Astrocyte of the hippocampus (primary cell): ENCODE results near the gene SAE1.

Experiments
- DNase-seq: peaks from one replicate; pipeline ENCODE4 v3.0.0; 2011; ENCODE audit warnings: low read depth, low spot score

The SAE1 gene

GRCh38 chr19:47106821-47107201 is 23.8 kb upstream of the SAE1 start:
- peak; percentile 33 for DNase-seq

DNA sequence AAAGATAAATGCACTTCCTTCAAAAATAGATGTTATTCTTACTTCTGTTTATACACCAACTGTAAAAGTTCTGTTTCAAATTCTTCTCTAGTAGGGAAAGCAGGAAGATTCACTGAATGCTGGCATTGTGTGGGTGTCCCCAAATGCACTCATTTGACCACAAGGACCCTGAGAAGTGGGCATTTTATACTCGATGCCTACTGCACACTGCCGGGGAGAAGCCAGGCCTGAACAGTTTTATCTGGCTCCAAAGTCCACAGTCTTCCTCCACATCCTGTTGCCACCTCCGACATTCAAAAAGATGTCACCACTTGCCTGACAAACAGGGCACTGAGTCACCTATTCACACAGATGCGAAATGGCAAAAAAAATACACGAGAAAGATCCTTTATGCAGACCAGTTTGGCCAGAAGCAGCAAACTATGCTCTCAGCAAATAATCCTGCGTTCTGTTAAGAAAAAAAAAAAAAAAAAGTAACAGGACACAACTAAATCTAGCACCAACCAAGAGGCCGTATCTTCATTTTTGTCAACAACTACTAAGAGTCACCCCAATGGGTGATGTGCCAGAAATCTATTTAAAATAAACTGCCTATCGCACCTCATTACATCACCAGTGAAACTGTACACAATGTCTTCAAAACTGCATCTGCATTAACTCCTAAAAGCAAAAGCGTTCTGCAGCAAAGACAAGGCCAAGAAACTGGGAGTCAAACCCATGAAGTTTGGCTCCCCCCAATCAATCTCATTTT is 23.3 kb upstream of the SAE1 start:
- DNase-seq: peak; percentile 31

- DNase-seq: peak; percentile 67
Observed at GRCh38 chr19:47107953-47108746, 22.5 kb upstream of the SAE1 start.

- DNase-seq: no peak
Observed at GRCh38 chr19:47109177-47109540, 21.5 kb upstream of the SAE1 start.

DNA sequence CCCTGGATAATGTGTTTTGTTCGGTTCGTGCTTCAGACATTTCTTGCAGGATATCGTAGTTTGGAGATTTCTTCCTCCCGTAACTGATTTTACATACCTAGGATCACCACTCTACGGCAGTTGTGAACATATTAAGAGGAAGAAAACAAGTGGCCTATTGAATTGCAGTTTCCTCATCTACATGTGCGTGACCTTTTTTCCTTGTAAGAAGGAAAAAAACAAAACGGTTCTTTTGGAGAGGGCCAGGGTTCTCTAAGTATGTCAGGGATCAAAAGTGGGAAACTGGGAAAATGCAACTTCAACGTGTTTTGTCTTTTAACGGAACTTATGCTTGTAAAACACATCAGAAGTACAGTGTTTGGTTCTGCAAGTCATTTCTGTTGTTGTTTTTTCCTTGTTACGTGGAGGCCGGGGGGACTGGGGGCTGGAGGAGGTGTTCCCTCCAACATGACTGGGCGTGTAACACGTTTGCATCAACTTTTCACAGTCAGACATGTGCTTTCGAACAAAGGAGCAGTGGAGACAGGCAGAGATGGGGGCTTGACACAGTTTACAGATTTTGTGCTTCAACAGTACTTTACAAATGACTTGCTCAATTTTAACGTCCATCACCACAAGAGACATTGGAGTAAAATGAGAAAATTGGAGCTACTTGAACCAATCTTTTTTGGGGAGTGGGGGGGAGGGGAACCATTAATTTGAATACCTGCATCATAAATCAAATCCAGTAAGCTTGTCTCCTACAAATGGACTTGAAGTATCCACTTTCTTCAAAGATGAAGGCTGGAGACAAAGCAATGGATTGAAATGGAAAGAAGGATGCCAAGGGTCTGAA is 20.9 kb upstream of the SAE1 start:
- peak; percentile 81 for DNase-seq

- peak; percentile 28 for DNase-seq
Observed at GRCh38 chr19:47110521-47111005, 20.1 kb upstream of the SAE1 start.

DNA sequence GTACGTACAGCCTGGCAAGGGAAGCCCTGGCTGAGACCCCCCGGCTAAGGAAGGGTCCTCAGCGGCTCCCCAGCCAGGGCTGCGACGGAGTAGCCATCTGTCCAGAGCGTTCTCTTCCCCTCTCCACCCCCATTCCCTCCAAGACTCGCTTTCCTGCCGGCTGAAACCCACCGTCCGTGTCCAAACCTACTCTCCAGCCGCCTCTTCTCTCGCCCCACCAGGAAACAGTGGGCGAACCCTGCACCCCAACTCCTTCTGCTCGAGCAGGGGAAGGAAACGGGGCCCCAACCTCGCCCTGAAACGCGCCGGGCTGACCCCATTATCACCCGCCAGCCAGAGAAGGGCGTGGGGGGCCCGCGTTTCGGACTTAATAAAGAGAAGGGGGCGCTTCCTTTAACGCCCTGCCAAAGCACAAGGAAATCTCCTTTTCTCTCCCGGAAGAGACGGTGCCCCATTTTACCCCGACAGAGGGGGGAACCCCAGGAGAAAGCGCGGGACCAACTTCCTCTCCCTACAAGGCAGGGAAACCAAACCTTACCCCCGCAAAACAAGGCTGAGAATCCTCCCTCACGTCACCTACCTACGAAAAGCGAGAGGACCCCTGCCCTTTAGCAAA is 19.5 kb upstream of the SAE1 start:
- DNase-seq: peak; percentile 39

- no peak for DNase-seq
Observed at GRCh38 chr19:47111682-47112165, 18.9 kb upstream of the SAE1 start.

DNA sequence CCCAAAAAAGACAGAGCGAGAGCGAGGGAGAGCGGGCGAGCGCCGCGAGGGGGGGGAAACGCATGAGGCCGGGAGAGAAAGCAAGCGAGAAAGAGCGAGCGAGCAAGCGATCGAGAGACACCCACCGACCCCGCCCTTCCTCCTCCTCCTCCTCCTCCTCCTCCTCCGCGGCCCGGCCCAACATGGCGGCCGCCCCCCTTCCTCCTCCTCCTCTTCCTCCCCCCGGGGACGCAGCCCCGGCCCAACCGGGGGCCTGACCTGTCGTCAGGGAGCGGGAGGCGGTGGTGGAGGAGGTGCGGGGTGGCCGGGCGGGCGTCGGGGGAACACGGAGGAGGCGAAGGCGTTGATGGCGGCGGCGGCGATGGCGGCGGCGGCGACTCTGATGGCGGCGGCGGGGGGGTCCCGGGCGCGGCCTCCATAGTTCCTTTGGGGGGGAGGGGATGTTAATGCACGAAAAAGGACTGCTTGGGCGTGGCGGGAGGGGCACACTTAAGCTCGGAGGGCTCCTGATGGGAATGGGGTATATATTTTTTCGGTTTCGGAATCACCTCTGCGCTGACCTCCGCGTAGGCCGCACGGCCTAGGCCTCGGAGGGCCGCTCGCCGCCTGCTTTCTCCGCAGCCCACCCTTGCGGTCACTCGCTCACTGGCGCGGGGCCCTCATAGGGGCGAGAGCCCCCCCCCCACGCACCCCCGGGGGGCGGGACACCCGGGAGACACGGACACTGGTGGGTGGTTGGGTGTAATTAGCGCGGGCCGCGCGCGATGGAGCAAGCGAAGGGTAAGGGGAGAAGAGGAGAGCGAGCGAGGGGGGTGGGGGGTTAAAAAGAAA is 18.3 kb upstream of the SAE1 start:
- DNase-seq: peak; percentile 91

DNA sequence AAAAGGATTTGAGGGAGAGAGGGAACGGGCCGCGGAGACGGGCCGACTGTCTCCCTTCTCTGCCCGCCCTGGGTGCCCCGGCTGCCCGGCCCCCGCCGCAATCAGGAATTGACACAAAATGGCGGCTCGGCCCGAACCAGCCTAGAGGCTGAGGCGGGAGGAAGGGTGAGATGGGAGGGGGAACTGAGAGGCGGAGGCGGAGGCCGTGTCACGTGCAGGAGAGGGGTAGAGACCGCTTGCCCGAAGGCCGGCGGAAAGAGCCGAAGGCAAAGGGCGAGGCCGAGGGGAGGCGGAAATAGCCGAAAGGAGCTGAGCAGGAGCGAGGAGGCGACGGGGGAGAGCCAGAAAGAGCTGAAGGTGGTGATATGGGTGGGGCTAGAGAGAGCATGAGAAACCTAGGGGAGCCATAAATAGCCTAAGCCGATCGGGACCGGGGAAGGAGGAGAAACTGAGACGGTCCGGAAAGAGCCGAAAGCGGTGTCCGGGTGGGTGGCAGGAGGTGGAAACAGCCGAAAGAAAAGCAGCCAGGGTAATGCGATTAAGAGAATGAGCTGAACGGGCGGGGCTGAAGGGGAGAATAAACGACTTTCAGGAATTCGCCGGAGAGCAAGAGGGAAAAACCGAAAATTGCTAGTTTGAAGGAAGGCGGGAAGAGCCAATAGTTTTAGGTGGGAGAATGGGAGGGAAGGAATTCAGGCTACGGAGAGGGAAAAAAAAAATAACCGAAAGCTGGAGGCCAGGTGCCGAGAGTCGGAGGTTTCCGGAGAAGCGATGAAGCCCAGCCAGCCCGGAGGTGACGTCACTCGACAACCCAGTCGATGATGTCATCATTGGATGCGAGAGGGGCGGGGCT is 17.4 kb upstream of the SAE1 start, which contains the start of gene ZC3H4:
ZC3H4 (minus strand) TSS at position 780 of the 853 bp plus-strand sequence. CDS start 1,192 bp downstream, outside the sequence.
- DNase-seq: peak; percentile 100

DNA sequence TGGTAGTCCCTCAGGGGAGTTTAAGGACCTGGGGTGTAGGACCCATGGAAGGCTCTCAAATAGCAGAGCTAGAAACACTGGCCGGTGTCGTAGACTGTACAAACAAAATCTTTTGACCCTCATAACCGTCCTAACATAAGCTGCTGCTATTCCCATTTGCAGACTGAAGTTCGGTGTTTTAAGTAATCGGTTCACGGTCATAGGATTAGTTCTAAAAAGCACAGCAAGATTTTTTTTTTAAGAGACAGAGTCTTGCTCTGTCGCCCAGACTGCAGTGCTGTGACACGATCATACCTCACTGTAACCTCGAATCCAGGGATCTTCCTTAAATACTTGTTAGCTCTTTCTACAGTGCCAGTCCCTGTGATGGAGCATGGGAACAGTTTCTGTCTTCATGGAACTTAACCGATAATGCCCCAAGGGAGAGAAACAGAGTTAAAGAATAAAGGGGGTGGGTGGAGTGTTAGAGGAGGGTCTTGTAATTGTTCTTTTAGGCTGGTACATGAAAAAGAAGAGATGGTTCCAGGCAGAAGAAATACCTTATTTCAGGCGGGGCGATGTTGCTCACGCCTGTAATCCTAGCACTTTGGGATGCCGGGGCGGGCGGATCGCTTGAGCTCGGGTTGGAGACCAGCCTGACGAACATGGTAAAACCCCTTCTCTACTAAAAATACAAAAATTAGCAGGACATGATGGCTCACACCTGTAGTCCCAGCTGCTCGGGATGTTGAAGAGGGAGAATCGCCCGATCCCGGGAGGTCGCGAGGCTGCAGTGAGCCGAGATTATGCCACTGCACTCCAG is 16.6 kb upstream of the SAE1 start:
- DNase-seq: no peak

- no peak for DNase-seq
Observed at GRCh38 chr19:47120470-47121067, 10.1 kb upstream of the SAE1 start.

- DNase-seq: peak; percentile 84
Observed at GRCh38 chr19:47122359-47123335, 8.0 kb upstream of the SAE1 start.

GRCh38 chr19:47123406-47123805 is 7.2 kb upstream of the SAE1 start:
- DNase-seq: no peak

GRCh38 chr19:47124937-47125668 is 5.5 kb upstream of the SAE1 start:
- peak; percentile 81 for DNase-seq

- no peak for DNase-seq
Observed at GRCh38 chr19:47125669-47125938, 5.0 kb upstream of the SAE1 start.

- no peak for DNase-seq
Observed at GRCh38 chr19:47129579-47129978, 1.1 kb upstream of the SAE1 start.
